Left kidney (tissue), 2 donors: ENCODE results near the gene PLXNB2. TPM values are rescaled to one million over a fixed set of nuclear protein-coding genes. Genes with fewer than 3 reads are reported as not detected.
"Not testable (repeated sequence)": the region's sequence is repeated elsewhere in the genome, so short reads cannot be mapped to it uniquely, and the experiment has no call there.

ENCODE experiments used
- DNase-seq: peaks from one replicate; pipeline ENCODE4 v3.0.0-alpha.2; 2013
- polyA plus RNA-seq: library from polyadenylated mRNA; unstranded; fragments of 120-200 nt; gene quantifications from one replicate; pipeline ENCODE4 v1.2.1, GENCODE V29; 2013; ENCODE audit not compliant: insufficient read length

The PLXNB2 gene
- polyA plus RNA-seq, 1 donor, result 191 TPM

- no peak for DNase-seq
Observed at GRCh38 chr22:50282361-50283155, 24.9 kb downstream of the PLXNB2 start.

DNA sequence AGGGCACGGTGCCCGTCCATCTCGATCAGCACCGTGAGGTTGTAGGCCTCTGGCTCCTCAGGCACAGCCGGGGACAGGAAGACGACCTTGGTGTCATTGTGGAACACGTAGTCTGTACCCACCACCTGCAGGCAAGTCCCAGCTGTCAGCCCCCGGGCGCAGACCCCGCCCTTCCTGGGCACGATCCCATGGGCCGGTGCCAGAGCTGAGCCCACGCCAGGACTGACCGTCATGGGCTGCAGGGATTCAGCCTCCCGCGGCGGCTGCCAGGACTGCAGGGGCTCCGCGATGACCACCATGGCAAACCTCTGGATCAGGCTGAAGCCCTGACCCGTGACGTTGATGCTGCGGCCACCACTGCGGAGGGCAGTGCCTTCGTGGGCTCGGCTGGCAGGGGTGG, 25.5 kb downstream of the PLXNB2 start:
- no peak for DNase-seq

GRCh38 chr22:50281384-50281760, 26.1 kb downstream of the PLXNB2 start:
- DNase-seq, result no peak

- no peak for DNase-seq
Observed at GRCh38 chr22:50280708-50281383, 26.6 kb downstream of the PLXNB2 start.

GRCh38 chr22:50280022-50280707, 27.3 kb downstream of the PLXNB2 start:
- no peak for DNase-seq

GRCh38 chr22:50278956-50279619, 28.4 kb downstream of the PLXNB2 start:
- no peak for DNase-seq

DNA sequence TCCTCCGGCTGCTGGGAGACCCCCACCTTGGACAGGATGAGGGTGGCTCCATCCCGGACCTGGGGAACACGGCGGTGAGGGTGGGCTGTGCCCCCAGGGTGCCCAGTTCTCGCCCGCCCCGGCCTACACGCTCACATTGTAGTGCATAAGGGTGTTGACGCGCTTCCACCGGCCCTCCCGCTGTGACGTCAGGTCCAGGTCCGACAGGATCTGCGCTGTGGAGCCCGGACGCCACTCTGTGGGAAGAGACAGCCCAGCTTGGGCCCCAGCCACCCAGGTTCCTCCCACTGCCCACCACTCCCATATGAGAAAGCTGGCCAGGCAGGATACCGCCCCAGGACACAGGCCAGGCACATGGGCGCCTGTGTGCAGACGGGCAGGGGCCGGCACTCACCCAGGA, 29.0 kb downstream of the PLXNB2 start:
- DNase-seq, result no peak

GRCh38 chr22:50277761-50278160, 29.7 kb downstream of the PLXNB2 start:
- DNase-seq, result no peak

DNA sequence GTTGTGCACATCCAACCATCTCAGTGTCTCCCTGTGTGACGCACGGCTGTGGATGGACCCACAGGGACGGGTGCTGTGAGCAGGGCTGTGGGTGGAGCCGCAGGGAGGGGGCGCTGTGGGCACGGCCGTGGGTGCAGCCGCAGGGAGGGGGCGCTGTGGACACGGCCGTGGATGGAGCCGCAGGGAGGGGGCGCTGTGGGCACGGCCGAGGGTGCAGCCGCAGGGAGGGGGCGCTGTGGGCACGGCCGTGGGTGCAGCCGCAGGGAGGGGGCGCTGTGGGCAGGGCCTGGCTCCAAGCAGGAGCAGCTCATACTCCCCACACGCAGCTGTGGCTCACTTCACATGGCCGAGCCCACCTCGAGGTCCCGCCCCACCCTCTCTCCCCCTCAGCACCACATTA, 31.3 kb downstream of the PLXNB2 start:
- DNase-seq, result no peak

DNA sequence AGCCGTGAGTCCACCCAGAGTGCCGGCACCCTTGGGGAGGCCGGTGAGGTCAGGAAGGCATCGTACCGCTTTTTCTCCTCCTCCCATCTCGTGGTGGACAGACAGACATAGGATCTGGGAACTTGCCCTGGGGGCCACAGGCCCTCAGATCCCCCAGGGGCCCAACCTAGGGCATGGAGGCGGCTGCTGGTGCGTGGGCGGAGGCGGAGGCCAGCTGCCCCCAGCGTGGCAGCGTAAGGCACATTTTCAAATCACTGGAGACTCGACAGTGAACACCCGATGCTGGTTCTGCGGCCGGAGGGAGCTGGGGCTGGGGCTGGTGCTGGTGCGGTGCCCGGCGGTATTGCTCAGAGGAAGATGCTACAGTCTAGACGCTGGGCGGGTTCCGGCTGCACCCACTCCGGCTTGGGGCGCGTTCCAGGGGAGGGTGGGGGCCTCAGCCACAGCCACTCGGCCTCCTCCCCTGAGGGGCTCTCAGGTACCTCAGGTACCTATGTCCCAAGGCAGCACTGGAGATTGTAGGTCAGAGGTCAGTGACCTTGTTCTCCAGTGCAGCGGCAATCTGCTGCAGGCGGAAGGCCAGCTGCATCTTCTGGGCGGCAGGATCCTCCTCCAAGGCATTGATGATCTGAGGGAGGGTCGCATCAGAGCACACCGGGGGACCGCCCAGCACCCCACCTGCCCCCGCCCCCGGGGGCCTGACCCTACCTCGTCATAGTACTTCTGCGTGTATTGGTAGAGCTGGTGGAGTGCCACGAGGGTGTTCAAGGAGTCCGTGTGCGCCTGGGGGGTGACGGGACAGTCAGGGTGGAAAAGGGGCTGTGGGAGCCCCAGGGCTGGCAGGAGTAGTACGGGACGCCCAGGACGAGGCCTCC, 32.0 kb downstream of the PLXNB2 start:
- DNase-seq, result no peak

DNA sequence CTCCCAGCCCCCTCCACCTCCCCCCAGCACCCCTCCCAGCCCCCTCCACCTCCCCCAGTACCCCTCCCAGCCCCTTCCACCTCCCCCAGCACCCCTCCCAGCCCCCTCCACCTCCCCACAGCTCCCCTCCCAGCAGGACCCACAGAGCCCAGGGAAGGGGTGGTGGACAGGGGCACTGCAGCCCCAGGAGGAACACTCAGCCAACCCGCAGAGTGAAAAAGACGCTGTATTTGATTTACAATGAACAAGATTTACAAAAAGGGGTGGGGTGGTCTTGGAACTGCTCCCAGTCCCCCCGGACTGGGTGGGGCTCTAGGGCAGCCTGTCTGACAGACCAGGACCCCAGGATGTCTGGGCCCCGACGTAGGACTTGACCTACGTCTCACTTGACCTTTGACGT, 32.7 kb downstream of the PLXNB2 start:
- no peak for DNase-seq

GRCh38 chr22:50274311-50274710, 33.1 kb downstream of the PLXNB2 start:
- no peak for DNase-seq

GRCh38 chr22:50273781-50274180, 33.7 kb downstream of the PLXNB2 start:
- DNase-seq, result not testable (repeated sequence)

- DNase-seq, result not testable (repeated sequence)
Observed at GRCh38 chr22:50273352-50273751, 34.1 kb downstream of the PLXNB2 start.

- DNase-seq, result no peak
Observed at GRCh38 chr22:50272044-50272802, 35.2 kb downstream of the PLXNB2 start.

DNA sequence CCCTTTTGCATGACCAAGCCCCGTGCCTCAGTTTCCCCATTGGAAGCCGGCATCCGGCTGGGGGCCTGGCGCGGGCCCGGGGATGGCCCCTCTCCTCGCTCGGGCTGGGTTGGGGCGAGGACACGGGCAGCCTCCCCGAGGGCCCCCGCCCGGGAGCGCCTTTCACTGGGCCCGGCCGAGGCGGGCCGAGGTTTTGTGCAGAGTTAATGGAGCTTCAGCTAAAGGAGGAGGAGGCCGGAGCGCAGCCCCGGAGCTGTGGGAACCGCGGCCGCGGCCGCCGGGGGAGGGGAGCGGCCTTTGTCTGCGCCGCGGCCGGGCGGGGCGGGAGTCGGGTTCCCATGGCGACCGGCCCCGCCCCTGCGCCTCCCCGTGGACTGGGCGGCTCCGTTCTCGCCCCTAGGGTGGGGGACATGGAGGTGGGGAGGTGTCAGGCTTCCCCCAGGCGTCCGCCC, 35.9 kb downstream of the PLXNB2 start:
- DNase-seq, result no peak

GRCh38 chr22:50270666-50271394, 36.6 kb downstream of the PLXNB2 start:
- no peak for DNase-seq

DNA sequence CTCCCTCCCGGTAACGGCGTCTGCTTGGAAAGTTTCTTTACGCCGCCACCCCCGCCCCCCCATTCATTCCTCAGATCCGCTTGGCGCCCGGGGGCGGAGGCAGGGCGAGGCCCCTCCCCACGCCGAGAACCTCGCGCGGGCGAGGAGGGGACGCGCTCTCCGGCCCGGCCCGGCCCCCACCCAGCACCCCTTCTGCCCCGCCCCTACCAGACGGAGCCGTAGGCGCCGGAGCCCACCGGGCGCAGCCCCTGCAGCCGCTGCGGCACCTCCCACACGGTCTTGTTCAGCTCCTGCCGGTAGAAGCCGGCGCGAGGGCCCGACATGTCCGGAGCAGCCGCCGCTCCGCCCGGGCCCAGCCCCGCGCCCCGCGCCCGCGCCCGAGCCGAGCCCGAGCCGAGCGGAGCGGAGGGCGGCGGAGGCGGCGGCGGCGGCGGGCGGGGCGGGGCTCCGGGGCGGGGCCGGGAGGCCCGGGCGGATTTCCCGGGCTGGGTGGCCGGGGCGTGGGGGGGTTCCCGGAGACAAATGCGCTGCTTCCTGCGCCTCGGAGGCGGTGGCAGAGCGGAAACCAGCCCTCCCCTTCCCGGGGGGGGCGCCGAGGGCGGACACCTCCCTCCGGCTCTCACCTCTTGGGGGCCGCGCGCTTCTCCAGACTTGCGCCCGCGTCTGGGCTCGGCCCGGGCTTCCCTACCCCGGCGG, 37.3 kb downstream of the PLXNB2 start, which contains the start of gene MAPK11:
MAPK11 (minus strand) TSS at position 411 of the 696 bp plus-strand sequence; CDS start at position 323, 88 bp downstream.
- no peak for DNase-seq

GRCh38 chr22:50269573-50269969, 37.9 kb downstream of the PLXNB2 start:
- no peak for DNase-seq
